IPS-18c (cell line): ENCODE measurements around the gene EGF.
"Not testable (repeated sequence)": the region's sequence is repeated elsewhere in the genome, so short reads cannot be mapped to it uniquely, and the experiment has no call there.

Experiments
- H3K4me3 ChIP-seq: 2 replicates; pipeline ENCODE4 v1.7.0; 2013; ENCODE audit warnings: low read depth, mild to moderate bottlenecking, low read length, moderate library complexity; ENCODE audit not compliant: insufficient read depth
- H3K9me3 ChIP-seq: one replicate; pipeline ENCODE4 v1.6.1; 2013; ENCODE audit warnings: mild to moderate bottlenecking, low read length, moderate library complexity; ENCODE audit not compliant: control insufficient read depth, insufficient read depth

The EGF gene

GRCh38 chr4:110034026-110034393, 121.3 kb downstream of the EGF start:
- Histone ChIP-seq H3K4me3 (no peak overlapping the region), H3K9me3 (no peaks in the 10 kb centered on the region)

- H3K9me3 ChIP-seq, H3K4me3 ChIP-seq: not testable (repeated sequence)
Measured at GRCh38 chr4:110039164-110039563, 126.5 kb downstream of the EGF start.

- Histone ChIP-seq H3K9me3 (no peaks in the 10 kb centered on the region), H3K4me3 (no peak overlapping the region)
Measured at GRCh38 chr4:110041735-110042134, 129.1 kb downstream of the EGF start.

GRCh38 chr4:110042545-110043517, 130.1 kb downstream of the EGF start:
- Histone ChIP-seq H3K4me3 (no peak overlapping the region), H3K9me3 (no peaks in the 10 kb centered on the region)

- H3K4me3 ChIP-seq, result no peak overlapping the region
- no peaks in the 10 kb centered on the region for H3K9me3 ChIP-seq
Measured at GRCh38 chr4:110046588-110047049, 133.9 kb downstream of the EGF start.

GRCh38 chr4:110049951-110050925, 137.6 kb downstream of the EGF start:
- Histone ChIP-seq H3K4me3 (no peak overlapping the region), H3K9me3 (no peaks in the 10 kb centered on the region)

- Histone ChIP-seq H3K4me3 (no peak overlapping the region), H3K9me3 (no peaks in the 10 kb centered on the region)
Measured at GRCh38 chr4:110055158-110055768, 142.6 kb downstream of the EGF start.

- no peak overlapping the region for H3K4me3 ChIP-seq
- H3K9me3 ChIP-seq, result no peaks in the 10 kb centered on the region
Measured at GRCh38 chr4:110058677-110059076, 146.0 kb downstream of the EGF start.

DNA sequence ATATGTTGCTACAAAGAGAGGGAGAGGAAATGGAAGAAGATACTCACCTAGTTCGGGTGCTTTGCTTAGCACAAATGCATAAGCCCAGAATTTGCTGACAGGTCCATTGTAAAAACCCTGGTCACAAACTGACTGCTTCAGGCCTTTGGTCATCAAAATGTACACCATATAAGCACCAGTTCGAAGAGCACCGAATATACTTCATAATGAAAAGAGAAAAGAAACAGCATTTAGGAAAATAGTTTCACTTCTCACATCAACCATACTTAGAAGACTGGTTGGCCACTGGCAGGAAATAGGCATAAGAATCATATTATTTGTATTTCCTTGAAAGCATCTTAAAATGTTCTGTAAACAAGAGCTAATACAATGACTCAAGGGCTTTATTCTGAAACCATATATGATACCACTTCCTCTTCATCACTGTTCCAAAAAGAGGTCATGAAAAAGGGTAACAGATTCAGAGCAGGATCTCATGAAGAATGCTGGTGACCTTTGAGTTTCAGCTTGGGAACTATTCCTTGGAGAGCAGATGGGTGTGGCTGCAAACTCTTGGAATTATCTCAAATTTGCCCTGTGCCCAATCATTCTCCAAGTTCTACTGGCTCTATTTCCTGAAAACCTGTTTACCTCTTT, 147.0 kb downstream of the EGF start:
- no peaks in the 10 kb centered on the region for H3K9me3 ChIP-seq

DNA sequence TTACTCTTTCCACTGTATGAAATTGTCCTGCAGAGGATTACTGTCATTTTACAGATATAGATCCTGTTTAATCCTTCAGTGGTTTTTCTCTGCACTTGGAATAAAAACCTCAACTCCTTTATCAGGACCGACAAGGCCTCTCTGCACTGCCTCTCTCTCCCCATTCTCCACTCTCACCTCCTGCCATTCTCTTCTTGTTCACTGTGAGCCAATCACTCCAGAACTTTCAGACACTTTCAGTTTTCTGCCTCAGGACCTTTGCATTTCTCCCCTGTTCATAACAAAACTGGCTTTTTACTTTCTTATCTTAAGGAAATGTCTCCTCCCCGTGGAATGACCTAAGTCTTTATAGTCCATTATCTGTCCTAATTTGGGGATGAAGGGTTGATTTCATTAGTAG, 148.4 kb downstream of the EGF start:
- H3K9me3 ChIP-seq, result no peaks in the 10 kb centered on the region
- H3K4me3 ChIP-seq, result no peak overlapping the region

More for the DNA sequence above, 147.0 kb downstream of the EGF start:
- no peak overlapping the region for H3K4me3 ChIP-seq
